H9 (cell line): Measurements from ENCODE around the gene FAM180A. TPM values are rescaled to one million over a fixed set of nuclear protein-coding genes. Genes with fewer than 3 reads are reported as not detected.

Experiments
- DNase-seq: peaks from one replicate; pipeline ENCODE4 v3.0.0-alpha.2; 2017
- H2AFZ ChIP-seq: one replicate; pipeline ENCODE4 v1.6.1; 2013; ENCODE audit warnings: mild to moderate bottlenecking, low read length, control low read depth, moderate library complexity
- H2AK5ac ChIP-seq: 2 replicates; pipeline ENCODE4 v1.6.1; 2013; ENCODE audit warnings: low read length, control low read depth, mixed read lengths; ENCODE audit not compliant: insufficient read length
- H2BK120ac ChIP-seq: one replicate; pipeline ENCODE4 v1.6.1; 2013; ENCODE audit warnings: low read depth, mild to moderate bottlenecking, low read length, control low read depth, inconsistent platforms; ENCODE audit not compliant: poor library complexity, severe bottlenecking
- H2BK12ac ChIP-seq: 2 replicates; pipeline ENCODE4 v1.6.1; 2013; ENCODE audit warnings: low read length, control low read depth, mixed read lengths, low read depth; ENCODE audit not compliant: insufficient read length
- H2BK15ac ChIP-seq: 2 replicates; pipeline ENCODE4 v1.6.1; 2013; ENCODE audit warnings: low read depth, low read length, control low read depth
- H2BK20ac ChIP-seq: one replicate; pipeline ENCODE4 v1.6.1; 2013; ENCODE audit warnings: low read depth, mild to moderate bottlenecking, low read length, control low read depth, inconsistent platforms; ENCODE audit not compliant: poor library complexity, severe bottlenecking
- H2BK5ac ChIP-seq: 2 replicates; pipeline ENCODE4 v1.6.1; 2013; ENCODE audit warnings: low read length, control low read depth, mixed read lengths; ENCODE audit not compliant: insufficient read length
- H3K14ac ChIP-seq: 2 replicates; pipeline ENCODE4 v1.6.1; 2013; ENCODE audit warnings: low read length, control low read depth; ENCODE audit not compliant: insufficient read depth
- H3K18ac ChIP-seq: 2 replicates; pipeline ENCODE4 v1.6.1; 2013; ENCODE audit warnings: low read depth, mild to moderate bottlenecking, mixed read lengths, low read length, control low read depth; ENCODE audit not compliant: insufficient read length
- H3K23ac ChIP-seq: 2 replicates; pipeline ENCODE4 v1.6.1; 2013; ENCODE audit warnings: low read length, control low read depth, mixed read lengths, low read depth; ENCODE audit not compliant: insufficient read length
- H3K23me2 ChIP-seq: 2 replicates; pipeline ENCODE4 v1.6.1; 2013; ENCODE audit warnings: low read depth, mild to moderate bottlenecking, mixed read lengths, low read length, control low read depth; ENCODE audit not compliant: insufficient read length, poor library complexity, severe bottlenecking
- H3K27ac ChIP-seq: 2 replicates; pipeline ENCODE4 v1.5.1; 2013; ENCODE audit warnings: low read length, control low read depth, mixed read lengths, low read depth; ENCODE audit not compliant: insufficient read length
- H3K27me3 ChIP-seq: 2 replicates; pipeline ENCODE4 v1.6.1; 2013; ENCODE audit warnings: low read length, control low read depth, inconsistent platforms; ENCODE audit not compliant: insufficient read depth
- H3K4ac ChIP-seq: 2 replicates; pipeline ENCODE4 v1.6.1; 2013; ENCODE audit warnings: low read depth, mild to moderate bottlenecking, control low read depth, inconsistent platforms, low read length, moderate library complexity
- H3K4me1 ChIP-seq: 2 replicates; pipeline ENCODE4 v1.6.1; 2013; ENCODE audit warnings: low read length, control low read depth, inconsistent platforms; ENCODE audit not compliant: insufficient read depth
- H3K4me2 ChIP-seq: 2 replicates; pipeline ENCODE4 v1.6.1; 2013; ENCODE audit warnings: low read length, control low read depth, mixed read lengths; ENCODE audit not compliant: insufficient read length, insufficient read depth
- H3K56ac ChIP-seq: 2 replicates; pipeline ENCODE4 v1.6.1; 2013; ENCODE audit warnings: low read depth, mild to moderate bottlenecking, mixed read lengths, low read length, control low read depth; ENCODE audit not compliant: insufficient read length
- H3K79me1 ChIP-seq: 2 replicates; pipeline ENCODE4 v1.6.1; 2013; ENCODE audit warnings: low read depth, mild to moderate bottlenecking, moderate library complexity, low read length, control low read depth, inconsistent platforms; ENCODE audit not compliant: insufficient read depth, poor library complexity, severe bottlenecking
- H3K79me2 ChIP-seq: 2 replicates; pipeline ENCODE4 v1.6.1; 2013; ENCODE audit warnings: low read length, control low read depth, inconsistent platforms; ENCODE audit not compliant: insufficient read depth
- H3K9ac ChIP-seq: 2 replicates; pipeline ENCODE4 v1.6.1; 2013; ENCODE audit warnings: low read length, control low read depth, mixed read lengths; ENCODE audit not compliant: insufficient read length; ENCODE audit errors: extremely low read depth
- H3K9me3 ChIP-seq: one replicate; pipeline ENCODE4 v1.6.1; 2013; ENCODE audit warnings: low read depth, low read length, inconsistent platforms; ENCODE audit not compliant: control insufficient read depth
- H3T11ph ChIP-seq: one replicate; pipeline ENCODE4 v1.6.1; 2013; ENCODE audit warnings: mild to moderate bottlenecking, low read length, control low read depth, inconsistent platforms
- H4K20me1 ChIP-seq: one replicate; pipeline ENCODE4 v1.6.1; 2013; ENCODE audit not compliant: control insufficient read depth, insufficient read length, insufficient read depth
- H4K5ac ChIP-seq: 2 replicates; pipeline ENCODE4 v1.6.1; 2013; ENCODE audit warnings: low read depth, mild to moderate bottlenecking, mixed read lengths, low read length, control low read depth; ENCODE audit not compliant: insufficient read length
- H4K8ac ChIP-seq: replicated peaks from 2 replicates; pipeline ENCODE4 v1.6.1; 2013; ENCODE audit warnings: low read length, control low read depth, mixed read lengths, low read depth; ENCODE audit not compliant: insufficient read length
- H4K91ac ChIP-seq: 2 replicates; pipeline ENCODE4 v1.6.1; 2013; ENCODE audit warnings: low read depth, mild to moderate bottlenecking, moderate library complexity, mixed read lengths, low read length, control low read depth; ENCODE audit not compliant: insufficient read length
- H3K27ac Mint-ChIP-seq, 3 experiments: 2 replicates in 2 of 3; 3 replicates in 1 of 3; pipeline ENCODE4 v1.8.0; 2020 to 2021; ENCODE audit warnings: mixed read lengths in 3 of 3, mild to moderate bottlenecking in 1 of 3, moderate library complexity in 1 of 3
- H3K27me3 Mint-ChIP-seq: 2 replicates; pipeline ENCODE4 v1.8.0; 2021; ENCODE audit warnings: low read depth, mild to moderate bottlenecking, moderate library complexity, mixed read lengths
- H3K36me3 Mint-ChIP-seq, 3 experiments: 2 replicates in 2 of 3; 3 replicates in 1 of 3; pipeline ENCODE4 v1.8.0; 2020 to 2021; ENCODE audit warnings: low read depth in 3 of 3, mixed read lengths in 3 of 3; ENCODE audit not compliant: insufficient read depth in 1 of 3
- H3K4me1 Mint-ChIP-seq, 2 experiments: 2 replicates each; pipeline ENCODE4 v1.8.0; 2020; ENCODE audit warnings: mixed read lengths in 2 of 2
- H3K4me3 Mint-ChIP-seq, 2 experiments: 2 replicates in 1 of 2; 3 replicates in 1 of 2; pipeline ENCODE4 v1.8.0; 2020 to 2021; ENCODE audit warnings: mild to moderate bottlenecking in 2 of 2, mixed read lengths in 2 of 2, moderate library complexity in 1 of 2
- H3K9me3 Mint-ChIP-seq, 2 experiments: 2 replicates in 1 of 2; 3 replicates in 1 of 2; pipeline ENCODE4 v1.8.0; 2020; ENCODE audit warnings: mild to moderate bottlenecking in 2 of 2, mixed read lengths in 2 of 2, moderate library complexity in 1 of 2
- WGBS: extraction: QIAGEN DNeasy Blood & Tissue Kit; methylation state at CpG from one replicate; pipeline ENCODE4 v1.1.7; 2013; ENCODE audit warnings: missing lambda C conversion rate, low lambda C conversion rate, mixed read lengths; ENCODE audit not compliant: insufficient read length; ENCODE audit errors: extremely low coverage; 5-methylcytosine and 5-hydroxymethylcytosine counted together
- total RNA-seq: library from RNA; stranded (reverse); gene quantifications from 2 replicates; pipeline ENCODE4 v1.2.1, GENCODE V29; 2021
- TF ChIP-seq, protein P1 (sequence below): fragments of 200-600 bp; sonication (generic); conservative IDR thresholded peaks from 3 replicates; pipeline ENCODE4 v1.8.0; 2021; ENCODE audit warnings: antibody characterized with exemption, mild to moderate bottlenecking

Gene FAM180A
- total RNA-seq, 1 experiment from 2014 or later: not detected

GRCh38 chr7:135753616-135754413, 5.2 kb upstream of the FAM180A start:
- DNase-seq: peak; percentile 75
- peak overlapping the region; percentile 71 to 96 (median 90) for H3K27ac Mint-ChIP-seq

More at GRCh38 chr7:135753616-135754413, 5.2 kb upstream of the FAM180A start:
- Histone ChIP-seq H2BK120ac (no peak overlapping the region), H4K91ac (no peak overlapping the region), H3K79me1 (no peaks in the 10 kb centered on the region), H3K27ac (no peak overlapping the region), H2AFZ (no peak overlapping the region), H3K23me2 (no peaks in the 10 kb centered on the region), H2BK20ac (no peak overlapping the region), H3K4me1 (peaks cover 4% of the 10 kb centered on the region; the same call in 1 of the 2 replicates), H3K79me2 (no peaks in the 10 kb centered on the region), H3K23ac (no peak overlapping the region), H3K27me3 (no peaks in the 10 kb centered on the region), H2AK5ac (no peak overlapping the region), H3K14ac (no peak overlapping the region), H2BK12ac (no peak overlapping the region), H3K18ac (no peak overlapping the region), H2BK5ac (no peak overlapping the region), H4K20me1 (no peaks in the 10 kb centered on the region), H4K8ac (no peak overlapping the region), H3K9ac (no peak overlapping the region), H4K5ac (no peak overlapping the region), H3T11ph (no peak overlapping the region), H3K4ac (no peak overlapping the region), H2BK15ac (no peak overlapping the region), H3K9me3 (no peaks in the 10 kb centered on the region), H3K56ac (no peak overlapping the region), H3K4me2 (no peak overlapping the region)
- peaks cover 15 to 19% of the 10 kb centered on the region in 2 experiments for H3K9me3 Mint-ChIP-seq
- no peaks in the 10 kb centered on the region; the same call in 1 of the 2 replicates for H3K27me3 Mint-ChIP-seq
- H3K4me1 Mint-ChIP-seq: peaks cover 30 to 50% of the 10 kb centered on the region in 2 experiments
- TF ChIP-seq, protein P1, sequence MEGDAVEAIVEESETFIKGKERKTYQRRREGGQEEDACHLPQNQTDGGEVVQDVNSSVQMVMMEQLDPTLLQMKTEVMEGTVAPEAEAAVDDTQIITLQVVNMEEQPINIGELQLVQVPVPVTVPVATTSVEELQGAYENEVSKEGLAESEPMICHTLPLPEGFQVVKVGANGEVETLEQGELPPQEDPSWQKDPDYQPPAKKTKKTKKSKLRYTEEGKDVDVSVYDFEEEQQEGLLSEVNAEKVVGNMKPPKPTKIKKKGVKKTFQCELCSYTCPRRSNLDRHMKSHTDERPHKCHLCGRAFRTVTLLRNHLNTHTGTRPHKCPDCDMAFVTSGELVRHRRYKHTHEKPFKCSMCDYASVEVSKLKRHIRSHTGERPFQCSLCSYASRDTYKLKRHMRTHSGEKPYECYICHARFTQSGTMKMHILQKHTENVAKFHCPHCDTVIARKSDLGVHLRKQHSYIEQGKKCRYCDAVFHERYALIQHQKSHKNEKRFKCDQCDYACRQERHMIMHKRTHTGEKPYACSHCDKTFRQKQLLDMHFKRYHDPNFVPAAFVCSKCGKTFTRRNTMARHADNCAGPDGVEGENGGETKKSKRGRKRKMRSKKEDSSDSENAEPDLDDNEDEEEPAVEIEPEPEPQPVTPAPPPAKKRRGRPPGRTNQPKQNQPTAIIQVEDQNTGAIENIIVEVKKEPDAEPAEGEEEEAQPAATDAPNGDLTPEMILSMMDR: no peak
- WGBS: no CpG with 5 or more reads among the region's 8 CpGs
- H3K36me3 Mint-ChIP-seq: peaks cover 3 to 26% (median 6%) of the 10 kb centered on the region in 3 experiments; a peak in 6 of 7 replicates
- H3K4me3 Mint-ChIP-seq: peak overlapping the region in 1 of 2 experiments; percentile 42; a peak in 3 of 5 replicates
